ENCODE data around the gene CHST15. TPM values are rescaled to one million over a fixed set of nuclear protein-coding genes. Genes with fewer than 3 reads are reported as not detected.

Gene CHST15
- total RNA-seq, 2 donors from 2014 or later, result 4.7 to 10.2 TPM

GRCh38 chr10:124063750-124064603, 29.4 kb downstream of the CHST15 start:
- intact Hi-C loops (cut with DNase I), result no loop called here
- Histone ChIP-seq H3K9ac (ENCODE audit: low read depth in 2 of 2, low read length in 2 of 2) (no peak overlapping the region), H3K36me3 (no peaks in the 10 kb centered on the region), H3K4me1 (peaks cover 3% of the 10 kb centered on the region), H3K27ac (peak overlapping the region; percentile 9), H3K9me3 (no peaks in the 10 kb centered on the region), H3K27me3 (no peaks in the 10 kb centered on the region), H3K4me3 (no peak overlapping the region)
- no peak for DNase-seq
- no peak for TF ChIP-seq CTCF (IDR thresholded peaks at IDR 0.05)

- intact Hi-C loops (cut with DNase I), result no loop called here
- Histone ChIP-seq H3K36me3 (no peaks in the 10 kb centered on the region), H3K9ac (ENCODE audit: low read depth in 2 of 2, low read length in 2 of 2) (no peak overlapping the region), H3K4me3 (no peak overlapping the region), H3K27me3 (no peaks in the 10 kb centered on the region), H3K4me1 (peaks cover 3% of the 10 kb centered on the region), H3K27ac (no peak overlapping the region), H3K9me3 (no peaks in the 10 kb centered on the region)
- TF ChIP-seq CTCF (IDR thresholded peaks at IDR 0.05), result no peak
- DNase-seq, result no peak
These were observed 31.0 kb downstream of the CHST15 start for GRCh38 chr10:124062390-124062789.

- DNase-seq, result no peak
- H3K4me1 ChIP-seq, result no peaks in the 10 kb centered on the region
- intact Hi-C loops (cut with DNase I), result no loop called here
These were observed 32.4 kb downstream of the CHST15 start for GRCh38 chr10:124061030-124061429.

GRCh38 chr10:124060148-124060720, 33.2 kb downstream of the CHST15 start:
- Histone ChIP-seq H3K27me3 (no peaks in the 10 kb centered on the region), H3K9ac (ENCODE audit: low read depth in 2 of 2, low read length in 2 of 2) (no peak overlapping the region), H3K27ac (no peak overlapping the region), H3K4me3 (no peak overlapping the region), H3K9me3 (no peaks in the 10 kb centered on the region), H3K36me3 (no peaks in the 10 kb centered on the region), H3K4me1 (no peaks in the 10 kb centered on the region)
- no peak for TF ChIP-seq CTCF (IDR thresholded peaks at IDR 0.05)
- DNase-seq, result no peak
- intact Hi-C loops (cut with DNase I), result no loop called here

More at GRCh38 chr10:124061030-124061429, 32.4 kb downstream of the CHST15 start:
- Histone ChIP-seq H3K4me3 (no peak overlapping the region), H3K9ac (ENCODE audit: low read depth in 2 of 2, low read length in 2 of 2) (no peak overlapping the region), H3K9me3 (no peaks in the 10 kb centered on the region), H3K27me3 (no peaks in the 10 kb centered on the region), H3K36me3 (no peaks in the 10 kb centered on the region), H3K27ac (no peak overlapping the region)
- TF ChIP-seq CTCF (IDR thresholded peaks at IDR 0.05), result no peak

GRCh38 chr10:124059551-124059950, 33.8 kb downstream of the CHST15 start:
- Histone ChIP-seq H3K9me3 (no peaks in the 10 kb centered on the region), H3K9ac (ENCODE audit: low read depth in 2 of 2, low read length in 2 of 2) (no peak overlapping the region), H3K4me1 (no peaks in the 10 kb centered on the region), H3K27ac (no peak overlapping the region), H3K4me3 (no peak overlapping the region), H3K36me3 (no peaks in the 10 kb centered on the region), H3K27me3 (no peaks in the 10 kb centered on the region)
- intact Hi-C loops (cut with DNase I), result no loop called here
- no peak for DNase-seq
- no peak for TF ChIP-seq CTCF (IDR thresholded peaks at IDR 0.05)

Measured in colonic mucosa (tissue), 4 donors.